ENCODE data around the gene DDO.

DNA sequence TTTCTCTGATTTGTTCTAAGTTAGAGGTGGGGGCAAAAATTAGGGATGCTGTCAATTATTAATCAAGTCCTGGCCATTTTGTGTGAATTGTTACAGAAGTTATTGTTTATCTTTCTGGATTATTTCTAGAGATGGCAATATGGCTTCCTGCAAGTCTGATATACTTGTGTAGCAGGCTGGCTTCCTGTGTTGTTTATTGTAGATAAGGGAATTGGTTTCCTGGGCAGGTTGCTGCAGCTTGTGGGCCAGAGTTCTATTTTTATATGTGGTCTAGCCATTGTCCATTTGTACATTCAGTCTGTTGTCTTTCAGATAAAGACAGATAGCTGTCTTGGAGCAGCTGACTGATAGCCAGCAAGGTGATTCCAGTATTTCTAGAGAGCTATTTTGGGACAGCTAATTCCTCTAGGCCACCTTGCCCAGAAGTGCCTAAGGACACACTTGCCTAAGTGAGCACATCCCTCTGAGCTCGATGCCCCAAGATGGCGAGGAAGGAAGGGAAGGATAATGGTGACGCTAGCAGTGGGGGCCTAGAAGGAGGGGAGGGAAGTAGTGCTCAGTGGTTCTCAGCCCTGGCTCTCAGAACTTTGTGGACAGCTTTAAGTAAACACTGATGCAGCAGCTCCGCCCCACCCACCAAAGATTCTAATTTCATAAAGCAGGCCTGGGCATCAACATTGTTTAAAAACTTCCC, 25.5 kb downstream of the DDO start:
- no peak for TF ChIP-seq LARP7 (IDR thresholded peaks at IDR 0.05)
- TF ChIP-seq, protein P1, sequence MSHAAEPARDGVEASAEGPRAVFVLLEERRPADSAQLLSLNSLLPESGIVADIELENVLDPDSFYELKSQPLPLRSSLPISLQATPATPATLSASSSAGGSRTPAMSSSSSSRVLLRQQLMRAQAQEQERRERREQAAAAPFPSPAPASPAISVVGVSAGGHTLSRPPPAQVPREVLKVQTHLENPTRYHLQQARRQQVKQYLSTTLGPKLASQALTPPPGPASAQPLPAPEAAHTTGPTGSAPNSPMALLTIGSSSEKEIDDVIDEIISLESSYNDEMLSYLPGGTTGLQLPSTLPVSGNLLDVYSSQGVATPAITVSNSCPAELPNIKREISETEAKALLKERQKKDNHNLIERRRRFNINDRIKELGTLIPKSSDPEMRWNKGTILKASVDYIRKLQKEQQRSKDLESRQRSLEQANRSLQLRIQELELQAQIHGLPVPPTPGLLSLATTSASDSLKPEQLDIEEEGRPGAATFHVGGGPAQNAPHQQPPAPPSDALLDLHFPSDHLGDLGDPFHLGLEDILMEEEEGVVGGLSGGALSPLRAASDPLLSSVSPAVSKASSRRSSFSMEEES (CRISPR knock-in tag; IDR thresholded peaks at IDR 0.05): no peak
- TF ChIP-seq KLF16 (IDR thresholded peaks at IDR 0.05): peak; percentile 68
- TF ChIP-seq ZNF561 (CRISPR knock-in tag; conservative IDR thresholded peaks at IDR 0.05): no peak
